H1 (cell line): ENCODE data around the gene SYNRG. TPM values are rescaled to one million over a fixed set of nuclear protein-coding genes. Genes with fewer than 3 reads are reported as not detected.

Source experiments
- CTCF ChIA-PET: fragments of 300-600 bp; sonication (Branson Sonifier 250); formaldehyde crosslinking; loops from one replicate; lab custom pipeline; 2021; ENCODE audit not compliant: partially characterized antibody; lab: Charles Lee
- POLR2A ChIA-PET: fragments of 300-600 bp; sonication (Branson Sonifier 250); formaldehyde crosslinking; loops from one replicate; lab custom pipeline; 2021; ENCODE audit warnings: inconsistent platforms; ENCODE audit not compliant: partially characterized antibody; lab: Charles Lee
- DNase-seq, 2 experiments: peaks; one replicate each; pipeline versions ENCODE4 v3.0.0 to v3.0.0-alpha.2; 2010 to 2022; ENCODE audit warnings: low spot score in 2 of 2, low read depth in 1 of 2, mixed read lengths in 1 of 2
- FAIRE-seq: peaks from 2 replicates; lab custom pipeline; 2011; peaks lifted over from hg19 to GRCh38; lab: Jason Lieb, UNC
- H2AFZ ChIP-seq: 2 replicates; pipeline ENCODE4 v1.8.1; 2012; ENCODE audit warnings: low read length, inconsistent platforms
- H2AK5ac ChIP-seq: 2 replicates; pipeline ENCODE4 v1.6.1; 2013; ENCODE audit warnings: low read depth, low read length
- H2BK120ac ChIP-seq: replicated peaks from 2 replicates; pipeline ENCODE3; 2013; ENCODE audit warnings: low read depth, low read length, inconsistent platforms
- H2BK12ac ChIP-seq: 2 replicates; pipeline ENCODE4 v1.6.1; 2013; ENCODE audit warnings: low read depth, low read length
- H2BK15ac ChIP-seq: 2 replicates; pipeline ENCODE4 v1.6.1; 2013; ENCODE audit warnings: low read length
- H2BK20ac ChIP-seq: 2 replicates; pipeline ENCODE4 v1.6.1; 2013; ENCODE audit warnings: low read length
- H2BK5ac ChIP-seq: 2 replicates; pipeline ENCODE4 v1.6.1; 2013; ENCODE audit warnings: low read depth, low read length
- H3K14ac ChIP-seq: 2 replicates; pipeline ENCODE4 v1.6.1; 2013; ENCODE audit warnings: inconsistent platforms; ENCODE audit not compliant: insufficient read length
- H3K18ac ChIP-seq: 2 replicates; pipeline ENCODE4 v1.6.1; 2013; ENCODE audit warnings: low read length; ENCODE audit errors: extremely low read depth
- H3K23ac ChIP-seq: 2 replicates; pipeline ENCODE4 v1.6.1; 2013; ENCODE audit warnings: inconsistent platforms; ENCODE audit not compliant: insufficient read length
- H3K23me2 ChIP-seq: 2 replicates; pipeline ENCODE4 v1.6.1; 2013; ENCODE audit warnings: low read depth, low read length
- H3K27ac ChIP-seq: 2 replicates; pipeline ENCODE4 v1.6.1; 2011; ENCODE audit warnings: low read depth, low read length, inconsistent platforms
- H3K27me3 ChIP-seq, 4 experiments: replicated peaks in 1 of 4; 1 replicate in 1 of 4; 2 replicates in 3 of 4; pipeline versions ENCODE4 v1.6.1 to v1.8.1; 2011 to 2013; ENCODE audit warnings: low read length in 3 of 4, mild to moderate bottlenecking in 3 of 4, inconsistent platforms in 2 of 4, mixed read lengths in 2 of 4, moderate library complexity in 1 of 4; ENCODE audit not compliant: control insufficient read depth in 3 of 4, insufficient read depth in 3 of 4; ENCODE audit errors: extremely low read depth in 1 of 4
- H3K36me3 ChIP-seq, 4 experiments: 2 replicates each; pipeline versions ENCODE4 v1.6.1 to v1.8.1; 2011 to 2013; ENCODE audit warnings: mild to moderate bottlenecking in 4 of 4, low read length in 3 of 4, moderate library complexity in 2 of 4, control low read depth in 1 of 4, inconsistent platforms in 1 of 4; ENCODE audit not compliant: insufficient read depth in 4 of 4, control insufficient read depth in 2 of 4
- H3K4ac ChIP-seq: replicated peaks from 2 replicates; pipeline ENCODE3; 2013; ENCODE audit warnings: low read length, low read depth, mixed read lengths, inconsistent platforms; ENCODE audit not compliant: insufficient read length
- H3K4me1 ChIP-seq, 4 experiments: replicated peaks in 1 of 4; 1 replicate in 1 of 4; 2 replicates in 3 of 4; pipeline versions ENCODE4 v1.6.1 to v1.8.1; 2011 to 2013; ENCODE audit warnings: low read length in 3 of 4, inconsistent platforms in 2 of 4, mixed read lengths in 1 of 4; ENCODE audit not compliant: insufficient read depth in 4 of 4, control insufficient read depth in 3 of 4
- H3K4me2 ChIP-seq, 2 experiments: 2 replicates each; pipeline versions ENCODE4 v1.6.1 to v1.8.1; 2011 to 2013; ENCODE audit warnings: low read depth in 2 of 2, low read length in 2 of 2, control low read depth in 1 of 2, inconsistent platforms in 1 of 2, mild to moderate bottlenecking in 1 of 2; ENCODE audit not compliant: insufficient read depth in 1 of 2
- H3K4me3 ChIP-seq, 4 experiments: fragments of 200-600, 300-600 bp in 1 of 4; sonication (generic), shearing (Covaris generic), sonication (Bioruptor Twin) in 1 of 4; 2 replicates each; pipeline versions ENCODE4 v1.5.1 to v1.8.1; 2011 to 2016; ENCODE audit warnings: low read length in 4 of 4, low read depth in 3 of 4, control low read depth in 2 of 4, inconsistent platforms in 2 of 4, mild to moderate bottlenecking in 2 of 4, mixed read lengths in 1 of 4, moderate library complexity in 1 of 4; ENCODE audit not compliant: insufficient read depth in 2 of 4; ENCODE audit errors: extremely low read depth in 1 of 4
- H3K56ac ChIP-seq: replicated peaks from 2 replicates; pipeline ENCODE3; 2013; ENCODE audit warnings: low read depth, mild to moderate bottlenecking, mixed read lengths, low read length, inconsistent platforms; ENCODE audit not compliant: insufficient read length
- H3K79me1 ChIP-seq: 2 replicates; pipeline ENCODE4 v1.6.1; 2013; ENCODE audit warnings: low read depth, low read length, control low read depth
- H3K79me2 ChIP-seq, 2 experiments: 2 replicates each; pipeline versions ENCODE4 v1.6.1 to v1.8.1; 2012 to 2013; ENCODE audit warnings: low read length in 2 of 2, mild to moderate bottlenecking in 2 of 2, inconsistent platforms in 1 of 2; ENCODE audit not compliant: insufficient read depth in 2 of 2, control insufficient read depth in 1 of 2
- H3K9ac ChIP-seq, 4 experiments: replicated peaks in 1 of 4; 1 replicate in 1 of 4; 2 replicates in 3 of 4; pipeline versions ENCODE4 v1.6.1 to v1.8.1; 2011 to 2013; ENCODE audit warnings: low read depth in 3 of 4, low read length in 3 of 4, control low read depth in 2 of 4, mild to moderate bottlenecking in 2 of 4, moderate library complexity in 2 of 4, inconsistent platforms in 1 of 4; ENCODE audit errors: extremely low read depth in 1 of 4
- H3K9me3 ChIP-seq, 2 experiments: 2 replicates each; pipeline versions ENCODE4 v1.6.1 to v1.8.1; 2012 to 2013; ENCODE audit warnings: mild to moderate bottlenecking in 2 of 2, moderate library complexity in 2 of 2, control low read depth in 1 of 2, inconsistent platforms in 1 of 2, low read depth in 1 of 2, low read length in 1 of 2, mixed read lengths in 1 of 2; ENCODE audit not compliant: insufficient read depth in 2 of 2
- H4K20me1 ChIP-seq, 2 experiments: replicated peaks in 1 of 2; 2 replicates each; pipeline versions ENCODE3 to v1.8.1; 2011 to 2013; ENCODE audit warnings: inconsistent platforms in 2 of 2, low read length in 2 of 2, mild to moderate bottlenecking in 1 of 2; ENCODE audit not compliant: insufficient read depth in 2 of 2, control insufficient read depth in 1 of 2
- H4K5ac ChIP-seq: 2 replicates; pipeline ENCODE4 v1.6.1; 2013; ENCODE audit warnings: low read length, low read depth, mixed read lengths, inconsistent platforms; ENCODE audit not compliant: insufficient read length
- H4K8ac ChIP-seq: 2 replicates; pipeline ENCODE4 v1.8.0; 2013; ENCODE audit warnings: mild to moderate bottlenecking, moderate library complexity, low read length, inconsistent platforms; ENCODE audit not compliant: insufficient read depth; ENCODE audit errors: extremely low read depth
- H4K91ac ChIP-seq: replicated peaks from 2 replicates; pipeline ENCODE3; 2013; ENCODE audit warnings: low read length, mixed read lengths, inconsistent platforms; ENCODE audit not compliant: insufficient read length
- ATF2 ChIP-seq: IDR thresholded peaks from 2 replicates; pipeline ENCODE4 v1.6.1; 2012; ENCODE audit warnings: low read length, inconsistent platforms
- EGR1 ChIP-seq: IDR thresholded peaks from 2 replicates; pipeline ENCODE4 v1.6.1; 2011; ENCODE audit warnings: low read depth, low read length, borderline replicate concordance
- FOSL1 ChIP-seq: IDR thresholded peaks from 2 replicates; pipeline ENCODE4 v1.6.1; 2011; ENCODE audit warnings: mild to moderate bottlenecking, low read depth, low read length, moderate library complexity; ENCODE audit not compliant: insufficient read depth
- HDAC6 ChIP-seq: IDR thresholded peaks from one replicate; pipeline ENCODE4 v1.7.1; 2012; ENCODE audit warnings: low read depth, mild to moderate bottlenecking, inconsistent platforms, low read length, moderate library complexity
- RFX5 ChIP-seq: IDR thresholded peaks from 2 replicates; pipeline ENCODE4 v1.6.1; 2011; ENCODE audit warnings: low read depth, low read length, improper control_type of control experiment, borderline replicate concordance
- RXRA ChIP-seq: IDR thresholded peaks from 2 replicates; pipeline ENCODE4 v1.6.1; 2011; ENCODE audit warnings: low read depth, mild to moderate bottlenecking, low read length, moderate library complexity; ENCODE audit not compliant: insufficient read depth
- SIX5 ChIP-seq: IDR thresholded peaks from 2 replicates; pipeline ENCODE4 v1.6.1; 2011; ENCODE audit warnings: mild to moderate bottlenecking, low read depth, low read length
- SP2 ChIP-seq: IDR thresholded peaks from 2 replicates; pipeline ENCODE4 v1.6.1; 2012; ENCODE audit warnings: mild to moderate bottlenecking, low read length, inconsistent platforms
- SUZ12 ChIP-seq: fragments of 200-600 bp; sonication (generic); IDR thresholded peaks from 2 replicates; pipeline ENCODE4 v1.6.1; 2012; ENCODE audit warnings: mild to moderate bottlenecking, inconsistent platforms, low read length, moderate library complexity, mixed read lengths
- TAF7 ChIP-seq: optimal IDR thresholded peaks from 2 replicates; pipeline ENCODE3; 2011; ENCODE audit warnings: low read depth, mild to moderate bottlenecking, inconsistent platforms, low read length, moderate library complexity, borderline replicate concordance
- WGBS, 2 experiments: shearing (Covaris generic) in 1 of 2; methylation state at CpG; one replicate each; pipeline versions ENCODE4 v1.1.6 to v1.1.7; 2013 to 2015; ENCODE audit warnings: low lambda C conversion rate in 2 of 2, mixed read lengths in 2 of 2, inconsistent platforms in 1 of 2, low coverage in 1 of 2, missing lambda C conversion rate in 1 of 2; ENCODE audit not compliant: insufficient replicate concordance in 2 of 2, insufficient coverage in 1 of 2, insufficient read length in 1 of 2; ENCODE audit errors: extremely low coverage in 1 of 2, missing lambda C conversion rate in 1 of 2; 5-methylcytosine and 5-hydroxymethylcytosine counted together
- polyA plus RNA-seq, 7 experiments: library from polyadenylated mRNA; depleted of rRNA in 3 of 7; stranded (reverse) in 5 of 7; unstranded in 2 of 7; fragments of >200 nt in 5 of 7; fragments of 200-250 nt in 2 of 7; gene quantifications; 1 replicate in 5 of 7; 2 replicates in 1 of 7; 4 replicates in 1 of 7; pipeline versions ENCODE4 v1.2.1 to v1.2.3, GENCODE V29; 2011 to 2013; ENCODE audit warnings: missing spikeins in 2 of 7, mixed read lengths in 2 of 7
- total RNA-seq: library from RNA; stranded (reverse); fragmentation: NEBNext Ultra II Directional; extraction: Animal tissue kit (Norgen Biotek cat#: 25700); gene quantifications from 2 replicates; pipeline ENCODE4 v1.2.1, GENCODE V29; 2021

The SYNRG gene
- total and polyA plus RNA-seq, 2 of the 8 experiments (the other 6 are each of a cell fraction or from before 2014, with no cell fraction given), result 7.7 to 31.7 TPM

GRCh38 chr17:37493249-37494027 lies 115.8 kb downstream of the SYNRG start:
- ChIA-PET CTCF (interaction anchor here (0.7 to 2.9 kb wide), 3 partner anchors 13 to 34 kb away, joined by 3 to 17 read pairs (median 5); no protein-coding TSS in a partner anchor), POLR2A (interaction anchor here (0.7 to 1.8 kb wide), 2 partner anchors 12 to 767 kb away, joined by 3 to 8 read pairs; no protein-coding TSS in a partner anchor)
- no peaks in the 10 kb centered on the region for H3K9me3 ChIP-seq
- no peak overlapping the region for H3K56ac ChIP-seq
- H3K79me1 ChIP-seq, result peaks cover 4% of the 10 kb centered on the region; the same call in 1 of the 2 replicates
- H3K4me1 ChIP-seq, result peaks cover 8 to 14% (median 11%) of the 10 kb centered on the region in 4 experiments
- no peak overlapping the region for H3K14ac ChIP-seq
- no peak overlapping the region for H3K4me3 ChIP-seq
- no peak overlapping the region for H3K9ac ChIP-seq
- peaks cover 0 to 3% of the 10 kb centered on the region in 2 experiments for H4K20me1 ChIP-seq
- H2BK20ac ChIP-seq, result no peak overlapping the region
- no peak for DNase-seq
- H3K4ac ChIP-seq, result no peak overlapping the region
- H4K5ac ChIP-seq, result no peak overlapping the region
- no peak overlapping the region for H3K23ac ChIP-seq
- peaks cover 0 to 60% of the 10 kb centered on the region in 2 experiments; a peak in 2 of 4 replicates for H3K79me2 ChIP-seq
- H3K18ac ChIP-seq, result no peak overlapping the region
- H2BK12ac ChIP-seq, result no peak overlapping the region
- no peak overlapping the region for H2BK120ac ChIP-seq
- no peak overlapping the region for H2AK5ac ChIP-seq
- no peak overlapping the region for H2AFZ ChIP-seq
- FAIRE-seq, result no peak
- H3K23me2 ChIP-seq, result peaks cover 11% of the 10 kb centered on the region
- H3K4me2 ChIP-seq, result no peak overlapping the region
- H3K27ac ChIP-seq, result no peak overlapping the region
- H4K91ac ChIP-seq, result no peak overlapping the region
- H4K8ac ChIP-seq, result no peak overlapping the region
- H3K27me3 ChIP-seq, result peaks cover 0 to 3% (median 0%) of the 10 kb centered on the region in 4 experiments; a peak in 3 of 7 replicates
- H2BK5ac ChIP-seq, result no peak overlapping the region
- H3K36me3 ChIP-seq, result no peaks in the 10 kb centered on the region
- 93% methylated on average over 2 of the region's 2 CpGs; no CpG with 5 or more reads in 1 of the 2 experiments for WGBS, 2 experiments
- no peak overlapping the region for H2BK15ac ChIP-seq
- TF ChIP-seq FOSL1, result no peak
- TF ChIP-seq ATF2, result no peak
- no peak for TF ChIP-seq EGR1
- no peak for TF ChIP-seq RFX5
- no peak for TF ChIP-seq SP2
- no peak for TF ChIP-seq RXRA
- no peak for TF ChIP-seq TAF7
- no peak for TF ChIP-seq SUZ12
- no peak for TF ChIP-seq HDAC6
- no peak for TF ChIP-seq SIX5
